Stimulated activated naive B cell treated with anti-CD40 and anti-IgM and Interleukin-4, amounts not matched to agents 10 μg/mL and 1 μg/mL and 100 μg/mL, for 72 hours (primary cell): ENCODE measurements around the gene PGAP1.

Experiments
- ATAC-seq, 2 donors: fragments of 150-1000 bp; cut with Tn5 transposase; replicated peaks; 2 replicates each; pipeline ENCODE4 v1.10.0; 2021; ENCODE audit warnings: moderate library complexity in 1 of 2
- DNase-seq: peaks from one replicate; pipeline ENCODE4 v3.0.0; 2021
- H3K27ac Mint-ChIP-seq: one replicate; pipeline ENCODE4 v1.8.0; 2022; ENCODE audit warnings: mild to moderate bottlenecking, mixed read lengths
- H3K27me3 Mint-ChIP-seq, 2 donors: one replicate each; pipeline ENCODE4 v1.8.0; 2022; ENCODE audit warnings: mixed read lengths in 2 of 2
- H3K36me3 Mint-ChIP-seq, 2 donors: one replicate each; pipeline ENCODE4 v1.8.0; 2022; ENCODE audit warnings: mixed read lengths in 2 of 2, mild to moderate bottlenecking in 1 of 2
- H3K4me1 Mint-ChIP-seq, 2 donors: one replicate each; pipeline ENCODE4 v1.8.0; 2022; ENCODE audit warnings: mixed read lengths in 2 of 2, mild to moderate bottlenecking in 1 of 2
- H3K4me3 Mint-ChIP-seq, 2 donors: one replicate each; pipeline ENCODE4 v1.8.0; 2022; ENCODE audit warnings: mild to moderate bottlenecking in 2 of 2, mixed read lengths in 2 of 2, moderate library complexity in 1 of 2
- H3K9me3 Mint-ChIP-seq, 2 donors: one replicate each; pipeline ENCODE4 v1.8.0; 2022; ENCODE audit warnings: mixed read lengths in 2 of 2, mild to moderate bottlenecking in 1 of 2

PGAP1 gene

DNA sequence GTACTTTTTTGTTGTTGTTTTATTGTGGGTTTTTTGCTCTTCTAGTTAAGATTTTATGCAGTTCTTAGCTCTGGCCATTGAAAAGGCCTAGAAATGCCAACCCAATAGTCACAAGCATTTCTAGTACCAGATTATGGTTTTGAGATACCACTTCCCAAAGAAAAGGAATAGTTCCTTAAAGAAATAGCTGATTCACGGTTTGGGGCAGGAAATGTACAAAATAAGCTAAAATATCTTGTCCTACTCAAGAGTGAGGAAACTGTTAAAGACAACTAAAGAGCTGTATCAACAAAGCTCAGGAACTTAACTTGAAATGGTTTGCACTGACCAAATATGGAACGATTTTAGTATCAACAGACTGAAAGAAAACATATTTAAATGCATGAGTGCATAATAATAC is 35.4 kb downstream of the PGAP1 start:
- Mint-ChIP-seq H3K27me3 (no peaks in the 10 kb centered on the region), H3K36me3 (peaks cover 4 to 5% of the 10 kb centered on the region in 2 donors)

DNA sequence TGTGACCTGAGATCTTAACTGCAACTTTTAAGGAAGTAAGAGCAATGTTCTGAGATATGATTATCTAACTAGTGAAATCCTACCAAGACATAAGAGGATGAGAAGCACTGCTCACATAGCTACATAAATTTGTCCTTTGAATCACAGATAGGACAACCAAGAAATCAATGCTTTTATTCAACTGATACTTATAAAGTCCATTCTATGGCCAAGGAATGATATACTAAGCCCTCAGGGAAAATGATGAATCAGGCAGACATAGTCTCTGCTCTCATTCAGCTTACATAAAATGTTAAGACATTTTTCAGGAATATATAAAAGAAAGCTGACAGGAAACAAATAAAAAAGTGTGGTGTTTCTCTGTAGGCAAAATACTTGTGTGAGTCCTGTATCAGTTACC is 39.1 kb downstream of the PGAP1 start:
- DNase-seq, result no peak
- Mint-ChIP-seq H3K9me3 (peaks cover 0 to 1% of the 10 kb centered on the region in 2 donors), H3K36me3 (peaks cover 5 to 11% of the 10 kb centered on the region in 2 donors), H3K4me3 (no peak overlapping the region), H3K27ac (no peak overlapping the region), H3K27me3 (no peaks in the 10 kb centered on the region), H3K4me1 (no peaks in the 10 kb centered on the region)
- no peak for ATAC-seq

More for the DNA sequence above, 35.4 kb downstream of the PGAP1 start:
- Mint-ChIP-seq H3K27ac (no peak overlapping the region), H3K4me3 (no peak overlapping the region), H3K4me1 (no peaks in the 10 kb centered on the region), H3K9me3 (no peaks in the 10 kb centered on the region)
- ATAC-seq (no peak), DNase-seq (no peak)

DNA sequence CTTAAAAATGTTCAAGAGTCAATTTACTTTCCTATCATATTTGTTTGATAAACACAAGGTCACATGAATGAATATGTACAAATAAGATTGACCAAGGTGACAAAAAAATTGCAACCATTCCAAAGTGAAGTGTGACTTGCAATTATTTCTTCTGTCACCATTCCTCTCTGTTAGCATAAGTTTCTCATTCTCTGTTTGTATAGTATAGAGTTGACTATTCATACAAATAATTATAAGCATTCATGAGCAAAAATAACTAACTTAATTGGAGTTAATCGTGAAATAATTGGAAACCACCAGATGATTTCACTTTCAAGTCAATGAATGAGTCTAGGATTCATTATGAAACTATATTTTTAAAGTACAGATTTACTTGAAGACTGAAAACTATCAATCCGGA is 42.1 kb downstream of the PGAP1 start:
- Mint-ChIP-seq H3K27ac (no peak overlapping the region), H3K9me3 (peaks cover 0 to 7% of the 10 kb centered on the region in 2 donors), H3K36me3 (peaks cover 3 to 19% of the 10 kb centered on the region in 2 donors), H3K4me1 (no peaks in the 10 kb centered on the region), H3K27me3 (no peaks in the 10 kb centered on the region), H3K4me3 (no peak overlapping the region)
- DNase-seq, result no peak
- ATAC-seq, result no peak

DNA sequence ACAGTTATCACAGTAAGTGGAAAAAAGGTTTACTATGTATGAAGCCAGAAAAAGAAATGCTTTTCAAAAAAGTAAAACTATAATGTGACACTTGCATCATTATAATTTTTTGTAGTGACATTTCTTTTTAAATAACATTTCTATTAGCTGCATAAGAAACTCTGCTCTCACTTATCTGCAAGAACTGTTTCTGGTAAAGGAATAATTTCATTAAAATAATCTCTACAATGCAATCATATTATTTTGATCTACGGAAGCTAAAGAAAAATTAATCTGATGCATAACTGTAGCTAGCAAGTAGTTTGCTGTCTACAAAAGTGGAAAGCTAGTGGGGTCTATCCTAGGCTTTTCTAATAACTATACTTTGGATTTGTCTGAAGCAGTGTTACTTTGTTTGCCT is 50.1 kb downstream of the PGAP1 start:
- H3K9me3 Mint-ChIP-seq, result peaks cover 0 to 5% of the 10 kb centered on the region in 2 donors
- no peaks in the 10 kb centered on the region for H3K27me3 Mint-ChIP-seq
- DNase-seq, result no peak
- ATAC-seq, result no peak
- peaks cover 1 to 3% of the 10 kb centered on the region in 2 donors for H3K36me3 Mint-ChIP-seq
- H3K4me3 Mint-ChIP-seq, result no peak overlapping the region
- no peaks in the 10 kb centered on the region for H3K4me1 Mint-ChIP-seq
- no peak overlapping the region for H3K27ac Mint-ChIP-seq

DNA sequence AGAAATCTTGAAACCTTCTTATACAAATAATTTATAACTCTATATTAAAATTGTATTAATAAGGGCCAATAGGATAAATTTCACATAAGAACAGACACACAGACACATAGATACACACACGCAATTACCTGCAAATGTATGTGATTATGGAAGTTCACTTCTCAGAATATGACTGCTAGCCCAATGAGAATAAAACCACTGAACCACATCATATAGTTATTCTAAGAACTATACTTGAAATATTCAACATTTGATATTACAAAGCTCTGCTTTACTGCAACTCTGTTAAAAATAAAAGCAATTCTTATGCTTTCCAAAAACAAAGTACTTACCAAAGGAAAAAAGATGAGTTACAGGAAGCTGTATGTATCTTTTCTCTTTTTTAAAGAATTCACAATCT is 51.1 kb downstream of the PGAP1 start:
- Mint-ChIP-seq H3K4me3 (no peak overlapping the region), H3K36me3 (peaks cover 0 to 3% of the 10 kb centered on the region in 2 donors), H3K27ac (no peak overlapping the region), H3K27me3 (no peaks in the 10 kb centered on the region), H3K9me3 (no peaks in the 10 kb centered on the region), H3K4me1 (no peaks in the 10 kb centered on the region)
- ATAC-seq, result no peak
- no peak for DNase-seq

DNA sequence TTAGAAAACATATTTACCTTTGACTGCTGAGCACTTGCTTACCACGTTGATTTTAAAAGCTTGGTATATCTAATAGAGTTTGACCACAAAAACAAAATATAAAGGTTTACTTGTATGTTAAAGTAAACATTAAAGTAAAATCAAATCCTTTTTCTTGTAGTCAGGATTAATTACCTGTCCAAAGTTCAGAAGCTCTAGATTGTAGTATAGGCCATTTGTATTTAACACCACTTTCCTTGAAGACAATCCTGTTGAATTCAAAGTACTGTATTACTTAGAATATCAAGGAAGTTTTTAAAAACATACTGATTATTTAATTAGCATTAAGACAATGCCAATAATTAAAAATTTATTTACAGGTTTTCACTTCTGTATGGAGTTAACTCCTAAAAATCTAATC is 53.0 kb downstream of the PGAP1 start:
- no peaks in the 10 kb centered on the region for H3K9me3 Mint-ChIP-seq
- no peak overlapping the region for H3K27ac Mint-ChIP-seq
- DNase-seq, result no peak
- H3K4me1 Mint-ChIP-seq, result no peaks in the 10 kb centered on the region
- H3K4me3 Mint-ChIP-seq, result no peak overlapping the region
- no peak for ATAC-seq
- no peaks in the 10 kb centered on the region for H3K27me3 Mint-ChIP-seq
- H3K36me3 Mint-ChIP-seq, result no peaks in the 10 kb centered on the region

DNA sequence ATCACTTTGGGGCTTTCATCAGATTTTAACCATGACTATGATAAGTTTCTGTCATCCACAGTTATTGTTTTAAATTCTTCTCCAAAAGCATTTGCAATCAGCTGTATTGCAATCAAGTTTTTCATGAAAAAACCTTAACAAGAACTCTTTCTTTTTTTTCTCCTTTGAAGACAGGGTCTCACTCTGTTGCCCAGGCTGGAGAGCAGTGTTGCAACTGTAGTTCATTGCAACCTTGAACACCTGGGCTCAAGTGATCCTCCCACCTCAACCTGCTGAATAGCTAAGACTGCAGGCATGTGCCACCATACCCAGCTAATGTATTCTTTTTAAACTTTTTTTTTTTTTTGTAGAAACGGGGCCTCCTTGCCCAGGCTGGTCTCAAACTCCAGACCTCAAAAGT is 71.9 kb downstream of the PGAP1 start:
- Mint-ChIP-seq H3K27ac (no peak overlapping the region), H3K4me3 (no peak overlapping the region), H3K27me3 (no peaks in the 10 kb centered on the region), H3K36me3 (peaks cover 6 to 14% of the 10 kb centered on the region in 2 donors), H3K4me1 (peaks cover 0 to 2% of the 10 kb centered on the region in 2 donors), H3K9me3 (peaks cover 6 to 7% of the 10 kb centered on the region in 2 donors)
- no peak for DNase-seq
- ATAC-seq, result no peak

DNA sequence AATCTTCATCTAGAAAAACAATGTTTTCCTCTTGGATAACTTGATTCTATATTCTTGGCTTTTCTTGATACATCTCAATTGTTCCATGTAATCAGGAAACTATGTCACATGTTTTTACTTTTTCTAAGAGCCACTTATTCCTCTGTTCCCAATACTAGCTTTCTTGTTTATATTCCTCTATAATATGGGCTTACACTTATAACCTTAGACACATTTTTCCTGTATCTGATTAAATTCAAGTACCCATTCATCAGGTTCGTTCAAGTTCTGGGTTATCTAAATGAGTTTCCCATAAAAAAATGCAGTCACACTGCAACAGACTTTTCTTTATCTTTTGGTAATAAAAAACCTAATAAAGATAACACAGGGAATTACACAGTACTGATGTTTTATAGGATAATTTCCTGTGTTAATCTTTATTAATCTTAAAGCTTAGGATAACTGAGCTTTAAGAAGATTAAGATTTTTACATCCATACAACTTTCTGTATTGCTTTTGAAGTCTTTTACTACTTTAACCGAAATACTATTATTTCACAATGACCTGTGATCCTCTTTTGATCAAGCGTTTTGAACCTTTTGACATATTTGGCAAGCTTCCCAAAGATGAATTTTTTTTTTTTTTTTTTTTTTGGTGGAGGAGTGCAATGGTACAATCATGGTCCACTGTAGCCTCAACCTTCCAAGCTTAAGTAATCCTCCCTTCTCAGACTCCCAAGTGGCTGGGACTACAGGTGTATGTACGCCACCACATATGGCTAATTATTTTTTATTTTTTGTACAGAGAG is 73.0 kb downstream of the PGAP1 start:
- no peak for DNase-seq
- H3K27me3 Mint-ChIP-seq, result no peaks in the 10 kb centered on the region
- H3K4me1 Mint-ChIP-seq, result peaks cover 0 to 2% of the 10 kb centered on the region in 2 donors
- H3K27ac Mint-ChIP-seq, result no peak overlapping the region
- peaks cover 2 to 6% of the 10 kb centered on the region in 2 donors for H3K36me3 Mint-ChIP-seq
- peaks cover 2 to 3% of the 10 kb centered on the region in 2 donors for H3K9me3 Mint-ChIP-seq
- no peak for ATAC-seq
- H3K4me3 Mint-ChIP-seq, result no peak overlapping the region

DNA sequence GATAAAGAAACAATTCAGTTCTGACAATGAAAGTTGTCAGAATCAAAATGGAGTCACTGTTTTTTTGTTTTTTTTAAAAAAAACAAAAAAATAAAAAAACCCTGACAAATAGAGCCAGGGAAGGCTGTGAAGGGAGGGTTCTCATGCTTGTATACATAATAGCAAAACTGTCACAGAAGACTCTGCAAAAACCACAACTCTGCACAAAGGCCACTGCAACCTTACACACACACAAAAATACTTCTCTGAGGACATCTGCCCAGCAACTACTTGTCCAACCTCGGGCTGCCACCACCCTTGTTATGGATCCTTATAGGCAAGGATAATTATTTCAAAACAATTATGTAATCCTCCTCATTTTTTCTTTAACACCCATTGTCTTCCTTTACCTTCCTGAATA is 75.4 kb downstream of the PGAP1 start:
- H3K36me3 Mint-ChIP-seq, result no peaks in the 10 kb centered on the region
- H3K9me3 Mint-ChIP-seq, result no peaks in the 10 kb centered on the region
- DNase-seq (no peak), ATAC-seq (no peak)
- H3K27ac Mint-ChIP-seq, result no peak overlapping the region
- no peaks in the 10 kb centered on the region for H3K27me3 Mint-ChIP-seq
- no peak overlapping the region for H3K4me3 Mint-ChIP-seq
- H3K4me1 Mint-ChIP-seq, result peaks cover 0 to 2% of the 10 kb centered on the region in 2 donors

DNA sequence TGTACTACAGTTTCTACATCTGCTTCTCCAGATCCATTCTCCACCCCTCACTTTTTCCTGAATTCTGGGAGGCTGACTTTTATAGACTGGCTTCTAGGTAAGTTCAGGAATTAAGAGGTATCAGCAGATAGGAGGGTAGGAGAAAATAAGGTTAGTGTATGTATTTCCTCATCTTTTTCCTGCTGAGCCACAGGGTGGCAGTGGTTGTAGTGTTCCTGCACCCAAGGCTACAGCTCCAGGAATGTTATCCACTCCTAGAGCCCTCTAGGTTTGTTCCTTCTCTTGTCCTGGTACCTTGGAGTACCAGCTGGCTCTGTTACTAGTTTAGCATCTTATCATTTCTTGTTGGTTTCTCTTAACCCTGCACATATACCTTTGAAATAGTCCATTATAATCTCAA is 76.6 kb downstream of the PGAP1 start:
- H3K4me3 Mint-ChIP-seq, result no peak overlapping the region
- H3K27ac Mint-ChIP-seq, result no peak overlapping the region
- no peaks in the 10 kb centered on the region for H3K27me3 Mint-ChIP-seq
- H3K9me3 Mint-ChIP-seq, result no peaks in the 10 kb centered on the region
- no peak for ATAC-seq
- no peak for DNase-seq
- no peaks in the 10 kb centered on the region for H3K36me3 Mint-ChIP-seq
- peaks cover 0 to 2% of the 10 kb centered on the region in 2 donors for H3K4me1 Mint-ChIP-seq

DNA sequence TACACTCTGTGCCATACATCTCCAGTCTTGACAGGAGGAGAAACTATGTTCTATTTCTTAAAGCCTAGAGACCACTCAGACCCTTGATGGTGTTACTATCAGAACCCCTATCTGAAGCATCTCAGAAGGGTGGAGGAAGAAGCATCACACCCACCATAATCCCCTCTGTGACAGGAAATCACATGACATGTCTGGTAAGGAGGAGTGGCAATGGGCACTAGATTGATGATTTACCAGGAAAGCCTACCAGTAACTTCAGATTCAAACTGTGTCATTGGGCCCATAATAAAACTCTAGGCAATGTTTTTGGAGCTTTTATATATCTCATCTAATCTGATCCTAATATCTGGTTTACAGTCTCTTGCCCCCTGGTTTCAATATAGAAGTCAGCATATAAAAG is 80.2 kb downstream of the PGAP1 start:
- H3K36me3 Mint-ChIP-seq, result no peaks in the 10 kb centered on the region
- DNase-seq (no peak), ATAC-seq (no peak)
- H3K9me3 Mint-ChIP-seq, result no peaks in the 10 kb centered on the region
- H3K4me1 Mint-ChIP-seq, result no peaks in the 10 kb centered on the region
- H3K27me3 Mint-ChIP-seq, result no peaks in the 10 kb centered on the region
- H3K27ac Mint-ChIP-seq, result no peak overlapping the region
- H3K4me3 Mint-ChIP-seq, result no peak overlapping the region

DNA sequence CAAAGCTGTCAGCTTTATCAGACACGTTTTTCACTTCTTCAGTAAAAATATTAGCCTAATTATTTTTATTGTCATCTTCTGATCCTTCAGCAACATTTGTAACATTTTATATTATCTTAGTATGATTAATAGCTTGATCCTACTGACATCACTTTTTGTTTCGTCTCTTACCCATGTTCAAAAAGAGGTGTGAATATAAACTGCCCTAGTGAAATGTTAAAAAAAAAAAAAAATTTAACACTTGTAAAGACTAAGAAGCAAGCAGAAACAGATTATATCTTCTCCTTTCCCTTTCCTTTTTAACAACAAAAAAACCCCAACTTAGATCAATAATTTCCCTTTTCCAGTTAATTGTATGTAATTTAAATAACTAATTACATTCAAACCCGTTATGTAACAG is 81.1 kb downstream of the PGAP1 start:
- Mint-ChIP-seq H3K27me3 (no peaks in the 10 kb centered on the region), H3K27ac (no peak overlapping the region), H3K36me3 (no peaks in the 10 kb centered on the region), H3K9me3 (no peaks in the 10 kb centered on the region), H3K4me1 (no peaks in the 10 kb centered on the region), H3K4me3 (no peak overlapping the region)
- ATAC-seq (no peak), DNase-seq (no peak)

DNA sequence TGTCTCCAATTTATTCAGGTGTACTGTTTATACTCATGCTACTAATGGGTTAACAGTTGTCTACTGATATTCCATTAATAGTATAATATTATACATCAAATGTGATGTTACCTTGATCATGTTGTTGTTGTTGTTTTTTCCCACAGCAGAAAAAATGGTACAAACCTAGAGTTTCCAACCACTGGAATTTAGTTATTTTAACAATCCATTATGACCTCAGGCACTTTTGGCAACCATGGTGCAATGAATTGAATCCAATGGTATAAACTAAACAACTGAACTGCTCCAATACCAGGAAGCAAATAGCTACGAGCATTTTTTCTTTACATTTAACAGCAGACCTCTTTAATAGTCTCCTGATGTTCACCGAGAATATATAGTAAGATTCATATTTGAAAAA is 86.3 kb downstream of the PGAP1 start:
- ATAC-seq (no peak), DNase-seq (no peak)
- Mint-ChIP-seq H3K36me3 (no peaks in the 10 kb centered on the region), H3K9me3 (no peaks in the 10 kb centered on the region), H3K4me1 (peaks cover 0 to 2% of the 10 kb centered on the region in 2 donors), H3K27ac (no peak overlapping the region), H3K27me3 (no peaks in the 10 kb centered on the region), H3K4me3 (no peak overlapping the region)

DNA sequence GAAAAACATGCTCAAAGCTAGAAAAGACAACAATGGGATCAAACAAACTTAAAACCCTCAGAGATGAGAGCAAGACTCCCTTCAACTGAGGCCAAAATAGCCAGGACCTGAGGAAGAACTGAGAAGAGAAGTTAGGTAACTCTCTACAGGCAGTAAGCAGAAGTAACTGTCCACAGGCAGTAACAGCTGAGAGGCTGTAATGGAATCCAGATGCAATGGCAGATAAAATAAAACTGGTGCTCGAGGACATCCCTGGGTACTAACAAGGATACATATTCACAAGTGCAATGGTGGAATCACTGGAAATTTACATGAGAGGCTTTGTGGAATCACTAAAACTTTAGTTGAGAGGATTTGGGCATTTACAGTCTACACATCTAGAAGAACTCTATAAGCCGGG is 86.9 kb downstream of the PGAP1 start:
- Mint-ChIP-seq H3K9me3 (no peaks in the 10 kb centered on the region), H3K27me3 (no peaks in the 10 kb centered on the region), H3K4me1 (peaks cover 0 to 8% of the 10 kb centered on the region in 2 donors), H3K36me3 (no peaks in the 10 kb centered on the region), H3K27ac (no peak overlapping the region), H3K4me3 (no peak overlapping the region)
- ATAC-seq (no peak), DNase-seq (no peak)

DNA sequence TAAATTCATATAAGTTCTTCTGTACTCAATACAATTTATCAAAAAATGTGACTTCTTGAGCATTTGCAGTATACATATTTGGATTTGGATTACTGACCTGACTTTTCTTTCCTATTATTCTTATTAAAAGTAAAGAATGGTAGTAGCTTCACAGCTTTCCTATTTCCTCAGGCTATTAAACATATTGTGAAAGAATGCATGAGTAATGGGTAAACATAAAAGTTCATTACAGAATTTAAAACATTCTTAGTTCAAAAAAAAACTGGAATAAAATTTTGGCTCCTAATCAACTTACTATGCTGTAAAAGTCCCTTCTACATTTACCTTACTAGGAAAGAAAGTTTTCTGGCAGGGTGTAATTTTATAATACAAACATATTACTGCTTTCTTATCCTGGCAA is 90.1 kb downstream of the PGAP1 start:
- Mint-ChIP-seq H3K4me3 (no peak overlapping the region), H3K9me3 (no peaks in the 10 kb centered on the region), H3K4me1 (peaks cover 0 to 8% of the 10 kb centered on the region in 2 donors), H3K27ac (no peak overlapping the region), H3K36me3 (no peaks in the 10 kb centered on the region), H3K27me3 (no peaks in the 10 kb centered on the region)
- no peak for DNase-seq
- no peak for ATAC-seq
